HCT116 (cell line): ENCODE data around the gene CHERP. TPM values are rescaled to one million over a fixed set of nuclear protein-coding genes. Genes with fewer than 3 reads are reported as not detected.

Source experiments
- ATAC-seq: fragments of 200-7000 bp; cut with Tn5 transposase; 2 replicates; pipeline ENCODE4 v1.9.1; 2020; ENCODE audit warnings: mild to moderate bottlenecking, moderate library complexity
- BruUV-seq: library from RNA; stranded (reverse); fragments of 400-500 nt; replicated peaks from 2 replicates; lab custom pipeline; 2021; lab: Mats Ljungman, UMichigan
- CTCF ChIA-PET: fragments of 300-600 bp; sonication (Branson Sonifier 250); formaldehyde crosslinking; loops from one replicate; lab custom pipeline; 2021; ENCODE audit warnings: antibody characterized with exemption; lab: Charles Lee
- POLR2A ChIA-PET: fragments of 300-600, 350-600 bp; sonication (Branson Sonifier 250); formaldehyde crosslinking; loops from one replicate; lab custom pipeline; 2021; ENCODE audit warnings: antibody characterized with exemption; lab: Charles Lee
- RAD21 ChIA-PET, 2 experiments: fragments of 300-600 bp; sonication (Branson Sonifier 250); formaldehyde crosslinking; loops; one replicate each; lab custom pipeline; 2023; ENCODE audit warnings: low total read pairs in 2 of 2; ENCODE audit not compliant: uncharacterized antibody in 2 of 2, unreplicated experiment in 2 of 2, low non-redundant PET in 1 of 2; lab: Charles Lee
- DNase-seq: peaks from one replicate; pipeline ENCODE4 v3.0.0-alpha.2; 2010; ENCODE audit warnings: low read depth, low spot score
- H2AFZ ChIP-seq: fragments of 200-600 bp; shearing (Covaris generic), sonication (generic); 2 replicates; pipeline ENCODE4 v1.6.1; 2017; ENCODE audit warnings: low read depth, mixed run types, mixed read lengths, antibody characterized with exemption, low read length; ENCODE audit not compliant: poor library complexity, severe bottlenecking
- H3K27ac ChIP-seq: 2 replicates; pipeline ENCODE4 v1.5.1; 2012; ENCODE audit warnings: low read depth, low read length
- H3K27me3 ChIP-seq: fragments of 200-600 bp; sonication (generic); 2 replicates; pipeline ENCODE4 v1.6.1; 2016; ENCODE audit warnings: mixed run types, low read length, mixed read lengths; ENCODE audit not compliant: insufficient read depth
- H3K36me3 ChIP-seq, 2 experiments: fragments of 200-500 bp in 1 of 2; fragments of 200-600 bp in 1 of 2; sonication (Bioruptor generic) in 1 of 2; sonication (generic) in 1 of 2; 2 replicates each; pipeline versions ENCODE4 v1.5.1 to v1.6.1; 2014 to 2016; ENCODE audit warnings: low read length in 2 of 2, inconsistent platforms in 1 of 2, mixed read lengths in 1 of 2, mixed run types in 1 of 2; ENCODE audit not compliant: insufficient read depth in 2 of 2, control insufficient read depth in 1 of 2
- H3K4me1 ChIP-seq, 2 experiments: fragments of 200-600 bp in 1 of 2; sonication (generic) in 1 of 2; 2 replicates each; pipeline versions ENCODE4 v1.5.1 to v1.6.1; 2012 to 2017; ENCODE audit warnings: low read length in 2 of 2, inconsistent platforms in 1 of 2, mild to moderate bottlenecking in 1 of 2, mixed read lengths in 1 of 2, mixed run types in 1 of 2, moderate library complexity in 1 of 2; ENCODE audit not compliant: insufficient read depth in 2 of 2, control insufficient read depth in 1 of 2
- H3K4me2 ChIP-seq: fragments of 200-600 bp; sonication (generic); 2 replicates; pipeline ENCODE4 v1.6.1; 2017; ENCODE audit warnings: mixed run types, low read length, mixed read lengths
- H3K4me3 ChIP-seq, 2 experiments: fragments of 200-600 bp in 1 of 2; sonication (generic) in 1 of 2; replicated peaks in 1 of 2; 2 replicates each; pipeline ENCODE4 v1.5.1; 2011 to 2016; ENCODE audit warnings: low read length in 2 of 2, control low read depth in 1 of 2, low read depth in 1 of 2, mild to moderate bottlenecking in 1 of 2, mixed read lengths in 1 of 2, mixed run types in 1 of 2
- H3K79me2 ChIP-seq: fragments of 200-600 bp; sonication (generic); 2 replicates; pipeline ENCODE4 v1.6.1; 2017; ENCODE audit warnings: mild to moderate bottlenecking, mixed run types, low read length, moderate library complexity, mixed read lengths; ENCODE audit not compliant: insufficient read depth
- H3K9ac ChIP-seq: fragments of 200-600 bp; sonication (generic); 2 replicates; pipeline ENCODE4 v1.6.1; 2016; ENCODE audit warnings: low read length, mixed read lengths
- H3K9me2 ChIP-seq: fragments of 200-600 bp; sonication (generic), shearing (Covaris generic); 2 replicates; pipeline ENCODE4 v1.6.1; 2017; ENCODE audit warnings: mixed run types, mild to moderate bottlenecking, moderate library complexity; ENCODE audit not compliant: insufficient read depth
- H3K9me3 ChIP-seq, 2 experiments: fragments of 200-500 bp in 1 of 2; fragments of 200-600 bp in 1 of 2; sonication (Bioruptor generic) in 1 of 2; sonication (generic) in 1 of 2; 2 replicates each; pipeline ENCODE4 v1.6.1; 2014 to 2017; ENCODE audit warnings: low read length in 2 of 2, mixed read lengths in 2 of 2, inconsistent platforms in 1 of 2, low read depth in 1 of 2, mild to moderate bottlenecking in 1 of 2, mixed run types in 1 of 2, moderate library complexity in 1 of 2; ENCODE audit not compliant: control insufficient read depth in 1 of 2, insufficient read depth in 1 of 2
- H4K20me1 ChIP-seq: fragments of 200-600 bp; sonication (generic), shearing (Covaris generic); 2 replicates; pipeline ENCODE4 v1.6.1; 2017; ENCODE audit warnings: mixed run types, mild to moderate bottlenecking, moderate library complexity; ENCODE audit not compliant: insufficient read depth
- EZH2phosphoT487 ChIP-seq: fragments of 200-600 bp; IDR thresholded peaks from 2 replicates; pipeline ENCODE4 v1.6.1; 2018; ENCODE audit warnings: antibody characterized with exemption, borderline replicate concordance
- MAX ChIP-seq: IDR thresholded peaks from 2 replicates; pipeline ENCODE4 v1.6.1; 2012
- POLR2A ChIP-seq: IDR thresholded peaks from 2 replicates; pipeline ENCODE4 v1.7.0; 2011; ENCODE audit warnings: borderline replicate concordance; ENCODE audit not compliant: insufficient read depth, insufficient read length; ENCODE audit errors: extremely low read depth
- POLR2AphosphoS5 ChIP-seq: IDR thresholded peaks from 2 replicates; pipeline ENCODE4 v1.6.1; 2011; ENCODE audit warnings: mild to moderate bottlenecking, low read depth, low read length, moderate library complexity
- RAD21 ChIP-seq: IDR thresholded peaks from 2 replicates; pipeline ENCODE4 v1.6.1; 2012; ENCODE audit warnings: low read depth, mild to moderate bottlenecking
- REST ChIP-seq: IDR thresholded peaks from 2 replicates; pipeline ENCODE4 v1.6.1; 2012; ENCODE audit warnings: low read depth
- SIN3A ChIP-seq: IDR thresholded peaks from 2 replicates; pipeline ENCODE4 v1.6.1; 2012; ENCODE audit warnings: low read depth
- TCF7L2 ChIP-seq: IDR thresholded peaks from 2 replicates; pipeline ENCODE4 v1.7.0; 2011; ENCODE audit warnings: borderline replicate concordance, inconsistent platforms; ENCODE audit not compliant: insufficient read depth, insufficient read length; ENCODE audit errors: extremely low read depth
- YY1 ChIP-seq: IDR thresholded peaks from 2 replicates; pipeline ENCODE4 v1.6.1; 2011; ENCODE audit warnings: low read length, low read depth, moderate library complexity, mild to moderate bottlenecking; ENCODE audit not compliant: insufficient replicate concordance; ENCODE audit errors: extremely low read depth
- ZFX ChIP-seq: fragments of 450-650 bp; IDR thresholded peaks from 2 replicates; pipeline ENCODE4 v1.6.1; 2017
- intact Hi-C: fragments of 100-400 bp; cut with micrococcal nuclease; formaldehyde crosslinking; loops from 2 replicates; pipeline ENCODE4 v1.10.0; 2022
- total RNA-seq: library from RNA; stranded (reverse); gene quantifications from one replicate; pipeline ENCODE4 v1.2.1, GENCODE V29; 2021; ENCODE audit not compliant: unreplicated experiment
- TF ChIP-seq, protein P1 (sequence below): IDR thresholded peaks from 2 replicates; pipeline ENCODE4 v1.6.1; 2012
- TF ChIP-seq, protein P2 (sequence below): IDR thresholded peaks from 2 replicates; pipeline ENCODE4 v1.6.1; 2011; ENCODE audit warnings: mild to moderate bottlenecking, low read length, moderate library complexity; ENCODE audit not compliant: insufficient replicate concordance; ENCODE audit errors: extremely low read depth

The CHERP gene
- total RNA-seq, 1 experiment from 2014 or later, result 65.8 TPM

DNA sequence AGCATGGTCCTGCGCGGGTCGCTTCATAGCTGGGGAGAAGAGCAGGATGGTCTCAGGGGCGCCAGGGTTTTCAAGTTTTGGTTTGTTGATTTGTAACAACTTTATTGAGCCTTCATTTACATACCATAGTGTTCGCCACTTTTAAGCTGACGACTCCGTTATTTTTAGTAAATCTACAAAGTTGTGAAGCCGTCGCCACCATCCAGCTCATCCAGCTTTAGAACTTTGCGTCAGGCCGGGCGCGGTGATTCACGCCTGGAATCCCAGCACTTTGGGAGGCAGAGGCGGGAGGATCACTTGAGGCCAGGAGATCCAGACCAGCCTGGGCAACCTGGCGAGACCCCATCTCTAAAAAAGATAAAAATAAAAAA, 45.6 kb downstream of the CHERP start:
- Histone ChIP-seq H3K27me3 (no peaks in the 10 kb centered on the region), H3K9me2 (no peaks in the 10 kb centered on the region), H3K9me3 (no peaks in the 10 kb centered on the region), H3K4me3 (peak overlapping the region; percentile 91 to 95), H2AFZ (no peak overlapping the region)
- CTCF ChIA-PET, result no interaction called here
- no peak for DNase-seq
- ATAC-seq, result peak; percentile 7; the same call in 1 of the 2 replicates
- intact Hi-C loops, result no loop called here
- TF ChIP-seq EZH2phosphoT487 (no peak), POLR2A (no peak), ZFX (no peak; the same call in 1 of the 2 replicates), MAX (0 out of 2 replicates have a peak, but pooled peaks have one; percentile 32)
- TF ChIP-seq, protein P1, sequence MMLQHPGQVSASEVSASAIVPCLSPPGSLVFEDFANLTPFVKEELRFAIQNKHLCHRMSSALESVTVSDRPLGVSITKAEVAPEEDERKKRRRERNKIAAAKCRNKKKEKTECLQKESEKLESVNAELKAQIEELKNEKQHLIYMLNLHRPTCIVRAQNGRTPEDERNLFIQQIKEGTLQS, result no peak
- TF ChIP-seq, all 23 proteins: peak for 1
- Histone ChIP-seq H3K9ac (peak overlapping the region; percentile 64), H4K20me1 (no peaks in the 10 kb centered on the region), H3K36me3 (no peaks in the 10 kb centered on the region), H3K4me1 (peaks cover 9 to 32% of the 10 kb centered on the region in 2 experiments), H3K79me2 (peaks cover 27% of the 10 kb centered on the region), H3K4me2 (peak overlapping the region; percentile 88), H3K27ac (peak overlapping the region; percentile 26)
- TSS peak; percentile 45 for BruUV-seq
- RAD21 ChIA-PET, result no interaction called here
- POLR2A ChIA-PET, result no interaction called here

DNA sequence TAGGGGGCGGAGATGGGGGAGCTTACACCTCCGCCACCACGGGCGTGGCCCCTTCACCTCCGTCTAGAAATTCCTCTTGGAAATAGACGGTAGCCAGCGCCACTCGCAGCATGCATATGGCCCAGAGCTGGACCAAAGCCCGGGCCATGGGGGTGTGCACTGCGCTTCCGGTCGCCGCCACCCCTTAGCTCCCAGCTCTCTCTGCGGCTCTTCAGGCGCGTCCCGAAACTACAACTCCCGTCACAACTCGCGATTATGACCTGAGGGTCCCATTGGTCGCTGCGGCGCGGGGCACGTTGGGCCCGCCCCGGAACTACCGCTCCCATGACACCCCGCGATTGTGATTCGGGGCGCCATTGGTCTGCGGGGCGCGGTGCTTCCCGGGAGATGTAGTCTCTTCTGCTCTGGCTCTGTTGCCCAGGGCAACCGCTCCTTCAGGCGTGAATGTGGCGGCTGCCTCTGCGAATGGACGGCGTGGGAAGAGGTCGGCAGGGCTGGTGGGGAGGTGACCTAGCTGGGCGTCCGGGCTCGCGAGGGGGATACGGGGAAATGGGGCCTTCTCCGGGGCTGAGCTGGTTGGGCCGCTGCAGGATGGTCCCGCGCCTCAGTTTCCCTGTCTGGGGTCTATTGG, 46.1 kb downstream of the CHERP start, which contains the start of the genes C19orf44 and CALR3:
C19orf44 (plus strand) TSS at position 413 of the 631 bp plus-strand sequence. CDS start 4,399 bp downstream, outside the sequence.
CALR3 (minus strand) TSS at position 186 of the 631 bp plus-strand sequence; CDS start at position 148, 38 bp downstream.
- Histone ChIP-seq H3K9ac (peak within 1 kb of the TSS; percentile 64), H3K79me2 (peaks cover 26% of the 10 kb centered on the region), H3K27me3 (no peaks in the 10 kb centered on the region), H4K20me1 (no peaks in the 10 kb centered on the region), H3K4me2 (peak within 1 kb of the TSS; percentile 88), H3K9me2 (no peaks in the 10 kb centered on the region), H2AFZ (peak within 1 kb of the TSS; percentile 82), H3K9me3 (no peaks in the 10 kb centered on the region), H3K36me3 (no peaks in the 10 kb centered on the region), H3K4me1 (peaks cover 9 to 32% of the 10 kb centered on the region in 2 experiments), H3K4me3 (peak within 1 kb of the TSS; percentile 91 to 95), H3K27ac (peak within 1 kb of the TSS; percentile 49)
- CTCF ChIA-PET, result no interaction called here
- intact Hi-C loops, result no loop called here
- BruUV-seq, result no TSS peak
- ATAC-seq (peak; percentile 99), DNase-seq (peak; percentile 94)
- RAD21 ChIA-PET, result no interaction called here
- POLR2A ChIA-PET, result no interaction called here
- TF ChIP-seq MAX, result peak; percentile 63; the same call in 1 of the 2 replicates
- no peak for TF ChIP-seq TCF7L2
- TF ChIP-seq POLR2AphosphoS5, result peak; percentile 56
- TF ChIP-seq, protein P2, sequence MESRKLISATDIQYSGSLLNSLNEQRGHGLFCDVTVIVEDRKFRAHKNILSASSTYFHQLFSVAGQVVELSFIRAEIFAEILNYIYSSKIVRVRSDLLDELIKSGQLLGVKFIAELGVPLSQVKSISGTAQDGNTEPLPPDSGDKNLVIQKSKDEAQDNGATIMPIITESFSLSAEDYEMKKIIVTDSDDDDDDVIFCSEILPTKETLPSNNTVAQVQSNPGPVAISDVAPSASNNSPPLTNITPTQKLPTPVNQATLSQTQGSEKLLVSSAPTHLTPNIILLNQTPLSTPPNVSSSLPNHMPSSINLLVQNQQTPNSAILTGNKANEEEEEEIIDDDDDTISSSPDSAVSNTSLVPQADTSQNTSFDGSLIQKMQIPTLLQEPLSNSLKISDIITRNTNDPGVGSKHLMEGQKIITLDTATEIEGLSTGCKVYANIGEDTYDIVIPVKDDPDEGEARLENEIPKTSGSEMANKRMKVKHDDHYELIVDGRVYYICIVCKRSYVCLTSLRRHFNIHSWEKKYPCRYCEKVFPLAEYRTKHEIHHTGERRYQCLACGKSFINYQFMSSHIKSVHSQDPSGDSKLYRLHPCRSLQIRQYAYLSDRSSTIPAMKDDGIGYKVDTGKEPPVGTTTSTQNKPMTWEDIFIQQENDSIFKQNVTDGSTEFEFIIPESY, result no peak
- no peak for TF ChIP-seq SIN3A
- no peak for TF ChIP-seq REST
- no peak for TF ChIP-seq RAD21
- TF ChIP-seq YY1, result peak; percentile 76
- TF ChIP-seq ZFX, result no peak; the same call in 1 of the 2 replicates
